ENCODE results near the gene FAM3B.
"Not testable (repeated sequence)": the region's sequence is repeated elsewhere in the genome, so short reads cannot be mapped to it uniquely, and the experiment has no call there.

FAM3B gene, protein sequence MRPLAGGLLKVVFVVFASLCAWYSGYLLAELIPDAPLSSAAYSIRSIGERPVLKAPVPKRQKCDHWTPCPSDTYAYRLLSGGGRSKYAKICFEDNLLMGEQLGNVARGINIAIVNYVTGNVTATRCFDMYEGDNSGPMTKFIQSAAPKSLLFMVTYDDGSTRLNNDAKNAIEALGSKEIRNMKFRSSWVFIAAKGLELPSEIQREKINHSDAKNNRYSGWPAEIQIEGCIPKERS

DNA sequence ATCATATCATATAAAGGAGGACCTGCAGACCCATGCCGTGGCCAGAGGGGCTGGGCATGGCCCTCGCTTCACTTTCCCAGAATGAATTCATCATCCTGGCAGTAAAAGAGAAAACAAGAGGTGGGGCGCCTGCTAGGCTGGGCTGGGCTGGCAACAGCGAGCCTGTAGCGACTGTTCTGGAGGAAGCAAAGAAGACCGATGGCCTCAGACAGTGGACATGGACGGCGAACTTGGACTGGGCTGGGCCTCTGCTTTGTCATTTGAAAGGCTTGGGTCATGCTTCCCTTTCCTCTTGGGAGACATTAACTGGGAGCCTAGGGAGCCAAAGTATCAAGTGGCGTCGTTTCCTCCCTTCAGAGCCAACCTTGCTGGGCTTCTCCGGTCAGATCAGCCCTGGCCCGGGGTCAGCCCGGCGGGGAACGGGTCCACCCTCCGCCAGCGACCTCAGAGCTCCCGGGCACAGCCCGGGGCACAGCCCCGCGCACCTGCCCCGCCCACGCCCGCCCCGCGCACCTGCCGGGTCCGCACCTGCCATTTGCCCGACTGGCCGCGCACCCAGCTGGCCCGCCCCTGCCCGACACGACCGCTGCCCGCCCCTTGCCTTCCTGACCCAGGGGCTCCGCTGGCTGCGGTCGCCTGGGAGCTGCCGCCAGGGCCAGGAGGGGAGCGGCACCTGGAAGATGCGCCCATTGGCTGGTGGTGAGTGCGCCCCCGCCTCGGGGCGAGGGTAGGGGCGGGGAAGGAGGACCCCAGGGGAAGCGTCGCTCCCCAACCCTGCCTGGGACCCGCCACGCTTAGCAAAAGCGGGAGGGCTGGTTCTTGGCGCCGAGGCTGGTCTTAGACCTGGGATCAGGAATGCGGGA lies at the start of gene FAM3B:
Gene FAM3B (plus strand): TSS at position 602 of the 863 bp plus-strand sequence. CDS start 79 bp downstream, at position 681.
- DNase-seq: no peak

- no peak for DNase-seq
Observed at GRCh38 chr21:41267346-41267745, 49.3 kb upstream of the FAM3B start.

- no peak for DNase-seq
Observed at GRCh38 chr21:41269535-41269934, 47.1 kb upstream of the FAM3B start.

- no peak for DNase-seq
Observed at GRCh38 chr21:41277196-41277595, 39.4 kb upstream of the FAM3B start.

- no peak for DNase-seq
Observed at GRCh38 chr21:41277846-41278245, 38.8 kb upstream of the FAM3B start.

DNA sequence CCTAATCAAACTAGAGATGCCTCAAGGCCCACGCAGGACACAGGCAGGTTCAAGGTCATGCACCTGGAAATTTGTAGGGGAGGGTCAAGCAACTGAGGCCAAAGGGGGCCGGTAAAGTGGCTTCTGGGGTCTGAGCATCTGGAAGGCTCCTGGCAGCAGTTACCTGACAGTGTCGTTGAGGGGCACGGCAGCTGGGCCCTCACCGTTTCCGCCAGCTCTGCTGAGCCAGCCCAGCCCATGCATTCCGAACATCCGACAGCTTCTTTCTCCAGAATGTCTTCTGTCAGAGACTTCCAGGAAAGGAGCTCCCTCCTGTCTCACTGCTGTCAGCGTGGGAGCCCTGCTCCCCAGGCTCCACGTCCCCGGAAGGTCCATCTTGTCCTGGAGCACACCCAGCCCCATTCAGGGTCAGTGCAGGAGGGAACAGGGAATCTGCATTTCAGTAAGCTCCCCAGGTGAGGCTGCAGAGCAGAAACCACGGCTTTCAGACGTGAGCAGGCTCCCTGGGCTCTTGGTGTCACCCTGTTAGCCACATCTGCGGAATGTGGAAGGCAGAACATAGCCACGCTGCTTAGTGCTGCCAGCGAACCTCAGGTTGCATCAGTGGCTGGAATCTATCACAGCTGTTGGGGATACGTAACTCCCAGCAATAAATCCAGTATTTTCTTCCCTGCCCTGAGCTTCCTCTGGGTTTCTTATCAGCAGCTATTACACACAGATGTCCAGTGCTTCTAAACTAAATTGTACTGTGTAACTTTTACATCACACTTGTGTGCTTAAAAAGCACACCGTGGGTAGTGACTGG lies 36.3 kb upstream of the FAM3B start:
- no peak for DNase-seq

- no peak for DNase-seq
Observed at GRCh38 chr21:41282412-41282811, 34.2 kb upstream of the FAM3B start.

- peak; percentile 53 for DNase-seq
Observed at GRCh38 chr21:41283211-41283818, 33.3 kb upstream of the FAM3B start.

GRCh38 chr21:41289431-41289830 lies 27.2 kb upstream of the FAM3B start:
- no peak for DNase-seq

- DNase-seq: no peak
Observed at GRCh38 chr21:41290106-41290799, 26.3 kb upstream of the FAM3B start.

GRCh38 chr21:41294548-41295231 lies 21.9 kb upstream of the FAM3B start:
- DNase-seq: no peak

- no peak for DNase-seq
Observed at GRCh38 chr21:41295721-41296254, 20.8 kb upstream of the FAM3B start.

DNA sequence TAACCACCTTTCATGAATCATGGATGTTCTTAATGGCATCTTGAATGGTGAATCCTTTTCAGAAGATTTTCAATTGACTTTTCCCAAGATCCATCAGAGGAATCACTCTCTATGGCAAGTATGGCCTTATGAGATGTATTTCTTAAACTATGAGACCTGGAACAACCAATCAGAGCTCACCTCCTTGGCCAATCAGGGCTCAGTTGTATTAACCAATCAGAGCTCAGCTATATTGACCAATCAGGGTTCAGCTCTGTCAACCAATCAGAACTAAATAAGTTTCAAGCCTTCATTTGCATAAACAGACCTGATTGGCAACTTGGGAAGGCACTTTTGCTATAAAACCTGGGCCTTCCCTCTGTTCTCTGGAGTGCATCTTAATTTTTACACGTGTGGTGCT lies 13.6 kb upstream of the FAM3B start:
- no peak for DNase-seq

GRCh38 chr21:41304068-41304720 lies 12.4 kb upstream of the FAM3B start:
- no peak for DNase-seq

- no peak for DNase-seq
Observed at GRCh38 chr21:41307219-41307618, 9.4 kb upstream of the FAM3B start.

DNA sequence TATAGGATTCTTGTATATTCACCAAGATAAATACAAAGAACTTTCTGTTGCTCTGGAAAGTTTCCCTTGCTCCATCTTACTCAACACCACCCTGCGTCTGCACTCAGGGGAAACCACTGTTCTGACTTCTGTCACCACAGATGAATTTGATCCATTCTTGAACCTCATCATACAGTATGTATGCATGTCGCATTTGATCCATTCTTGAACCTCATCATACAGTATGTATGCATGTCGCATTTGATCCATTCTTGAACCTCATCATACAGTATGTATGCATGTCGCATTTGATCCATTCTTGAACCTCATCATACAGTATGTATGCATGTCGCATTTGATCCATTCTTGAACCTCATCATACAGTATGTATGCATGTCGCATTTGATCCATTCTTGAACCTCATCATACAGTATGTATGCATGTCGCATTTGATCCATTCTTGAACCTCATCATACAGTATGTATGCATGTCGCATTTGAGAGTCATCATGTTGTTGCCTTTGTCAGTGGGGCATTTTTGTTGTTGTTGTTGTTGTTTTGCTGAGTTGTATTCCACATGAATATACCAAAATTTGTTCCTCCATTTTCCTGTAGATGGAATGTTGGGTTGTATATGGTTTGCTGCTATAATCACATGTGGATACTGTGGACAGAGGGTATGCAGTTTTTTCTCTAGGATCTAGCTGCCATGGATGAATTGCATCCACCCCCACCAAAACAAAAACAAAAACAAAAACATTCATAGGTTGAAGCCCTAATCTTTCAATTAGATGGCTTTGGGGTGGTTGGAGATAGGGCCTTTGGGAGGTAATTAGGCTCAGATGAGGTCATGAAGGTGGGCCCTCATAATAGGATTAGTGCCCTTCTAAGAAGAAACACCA lies 3.1 kb upstream of the FAM3B start:
- not testable (repeated sequence) for DNase-seq

GRCh38 chr21:41315726-41316125 lies 875 bp upstream of the FAM3B start:
- no peak for DNase-seq

DNA sequence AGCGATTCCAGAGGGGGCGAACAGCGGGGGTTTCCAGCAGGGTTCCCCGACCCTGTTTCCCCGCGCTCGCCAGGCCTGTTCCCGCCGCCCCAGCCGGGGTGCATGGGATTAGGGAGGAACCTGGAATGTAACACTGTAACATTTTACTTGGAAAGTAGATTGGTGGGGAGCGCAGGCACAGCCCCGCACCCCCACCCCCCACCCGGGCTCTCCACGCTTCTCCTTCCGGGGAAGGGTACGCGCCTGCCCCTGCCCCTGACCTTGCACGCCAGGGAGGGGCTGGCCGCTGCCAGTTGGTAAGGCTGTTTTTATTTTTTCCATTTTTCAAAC lies 427 bp downstream of the FAM3B start:
- no peak for DNase-seq

GRCh38 chr21:41317458-41317857 lies 857 bp downstream of the FAM3B start:
- no peak for DNase-seq

- no peak for DNase-seq
Observed at GRCh38 chr21:41318218-41318617, 1.6 kb downstream of the FAM3B start.
